Mesodermal cell (in vitro differentiated cells): Measurements from ENCODE around the gene C1orf87. TPM values are rescaled to one million over a fixed set of nuclear protein-coding genes. Genes with fewer than 3 reads are reported as not detected.
A peak's percentile ranks its signal among the peaks of the same experiment; 100 is the strongest.

Experiments
- H3K27ac ChIP-seq: 2 replicates; pipeline ENCODE4 v1.7.0; 2013; ENCODE audit warnings: mild to moderate bottlenecking, low read depth, low read length, moderate library complexity; ENCODE audit not compliant: severe bottlenecking
- H3K36me3 ChIP-seq: 2 replicates; pipeline ENCODE4 v1.7.1; 2013; ENCODE audit warnings: mild to moderate bottlenecking, low read length, moderate library complexity; ENCODE audit not compliant: control insufficient read depth, insufficient read depth
- H3K4me1 ChIP-seq: one replicate; pipeline ENCODE4 v1.7.1; 2013; ENCODE audit warnings: mild to moderate bottlenecking, low read length; ENCODE audit not compliant: insufficient read depth, control insufficient read depth, poor library complexity, severe bottlenecking
- H3K4me3 ChIP-seq: 2 replicates; pipeline ENCODE4 v1.7.0; 2013; ENCODE audit warnings: low read length, control low read depth, mild to moderate bottlenecking; ENCODE audit not compliant: insufficient read depth, poor library complexity, severe bottlenecking; ENCODE audit errors: extremely low read depth
- H3K9me3 ChIP-seq: 2 replicates; pipeline ENCODE4 v1.7.1; 2013; ENCODE audit warnings: mild to moderate bottlenecking, low read length, moderate library complexity; ENCODE audit not compliant: control insufficient read depth
- WGBS, 2 experiments: methylation state at CpG; one replicate each; pipeline ENCODE4 v1.1.5; 2013; ENCODE audit warnings: missing lambda C conversion rate in 2 of 2; ENCODE audit not compliant: insufficient coverage in 2 of 2; 5-methylcytosine and 5-hydroxymethylcytosine counted together
- polyA plus RNA-seq, 2 experiments: library from polyadenylated mRNA; stranded (reverse); fragments of 50-300 nt; gene quantifications; one replicate each; pipeline ENCODE4 v1.2.3, GENCODE V29; 2013

C1orf87 gene, protein sequence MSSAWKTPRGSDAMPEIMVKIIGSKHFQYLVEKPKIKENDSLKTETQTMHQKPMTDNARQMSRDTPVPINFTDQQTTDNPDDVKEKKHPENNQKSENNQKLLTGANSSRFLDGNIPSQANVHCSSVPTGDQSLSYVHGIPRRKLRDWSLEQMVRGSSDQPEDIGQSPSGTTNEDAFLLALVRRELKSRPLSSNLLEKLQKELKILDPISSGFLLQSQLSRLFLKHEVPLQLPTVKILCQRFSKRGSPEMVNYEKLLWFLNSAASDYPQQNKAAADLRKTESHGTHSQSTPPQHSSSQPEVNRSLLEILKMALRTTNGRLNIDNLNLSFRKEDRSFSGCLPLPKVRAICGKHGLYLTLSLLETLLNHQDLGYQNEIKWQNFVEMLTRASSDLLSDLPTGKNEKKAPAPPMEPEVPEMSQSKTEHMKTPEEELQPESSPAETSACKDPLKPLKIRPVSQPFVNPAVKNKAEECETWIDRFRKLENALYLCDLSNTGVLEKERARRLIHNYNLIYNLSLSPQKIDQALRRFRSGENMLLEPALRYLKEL
- not detected for polyA plus RNA-seq (2013, experiment 1 of 2)
- polyA plus RNA-seq (2013, experiment 2 of 2), result not detected

GRCh38 chr1:60073605-60074278 is at the start of gene C1orf87:
Gene C1orf87, minus strand, starts transcription at chr1:60073770. Its CDS starts 1,127 bp downstream, at chr1:60072643.
- Histone ChIP-seq H3K27ac (no peak within 1 kb of the TSS), H3K4me3 (peak within 1 kb of the TSS; percentile 16), H3K36me3 (no peaks in the 10 kb centered on the region), H3K9me3 (no peaks in the 10 kb centered on the region), H3K4me1 (peaks cover 5% of the 10 kb centered on the region)
- 17 to 24% methylated on average over 34 to 35 of the region's 36 CpGs for WGBS, 2 experiments

GRCh38 chr1:60118085-60118484 is 44.5 kb upstream of the C1orf87 start:
- Histone ChIP-seq H3K4me3 (no peak overlapping the region), H3K27ac (no peak overlapping the region), H3K36me3 (no peaks in the 10 kb centered on the region), H3K4me1 (no peaks in the 10 kb centered on the region), H3K9me3 (no peaks in the 10 kb centered on the region)
- 89% methylated on average over 2 to 3 of the region's 4 CpGs for WGBS, 2 experiments

- Histone ChIP-seq H3K4me3 (no peak overlapping the region), H3K27ac (no peak overlapping the region), H3K9me3 (no peaks in the 10 kb centered on the region), H3K36me3 (no peaks in the 10 kb centered on the region), H3K4me1 (no peaks in the 10 kb centered on the region)
- WGBS, 2 experiments, result 46 to 56% methylated on average over 6 to 7 of the region's 7 CpGs
These were observed 41.3 kb upstream of the C1orf87 start for GRCh38 chr1:60114745-60115318.

- no CpG with 5 or more reads among the region's 1 CpG for WGBS, 2 experiments
- Histone ChIP-seq H3K4me3 (no peak overlapping the region), H3K36me3 (no peaks in the 10 kb centered on the region), H3K27ac (no peak overlapping the region), H3K9me3 (no peaks in the 10 kb centered on the region), H3K4me1 (no peaks in the 10 kb centered on the region)
These were observed 40.0 kb upstream of the C1orf87 start for GRCh38 chr1:60113596-60113995.

GRCh38 chr1:60113028-60113427 is 39.5 kb upstream of the C1orf87 start:
- H3K36me3 ChIP-seq, result no peaks in the 10 kb centered on the region
- no peak overlapping the region for H3K27ac ChIP-seq
- 94 to 100% methylated on average over 1 to 2 of the region's 2 CpGs for WGBS, 2 experiments
- no peaks in the 10 kb centered on the region for H3K9me3 ChIP-seq
- no peak overlapping the region for H3K4me3 ChIP-seq
- H3K4me1 ChIP-seq, result no peaks in the 10 kb centered on the region

DNA sequence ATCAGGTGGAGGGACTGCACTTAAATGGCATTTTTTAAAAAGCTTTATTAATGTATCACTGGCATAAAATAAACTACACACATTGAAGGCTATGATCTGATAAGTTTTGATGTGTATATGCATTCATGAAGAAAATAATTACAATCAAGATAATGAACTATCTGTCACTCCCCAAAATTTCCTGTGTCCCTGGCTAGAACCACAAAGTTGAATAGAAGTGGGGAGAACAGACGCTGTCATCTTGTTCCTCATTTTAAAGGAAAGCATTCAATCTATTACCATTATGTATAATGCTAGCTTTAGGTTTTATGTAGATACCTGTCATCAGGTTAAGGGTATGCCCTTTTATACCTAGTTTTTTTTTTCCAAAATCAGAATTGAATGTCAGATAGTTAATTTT is 38.1 kb upstream of the C1orf87 start:
- no CpG with 5 or more reads among the region's 1 CpG for WGBS, 2 experiments
- no peaks in the 10 kb centered on the region for H3K4me1 ChIP-seq
- no peak overlapping the region for H3K27ac ChIP-seq
- H3K36me3 ChIP-seq, result no peaks in the 10 kb centered on the region
- H3K9me3 ChIP-seq, result no peaks in the 10 kb centered on the region
- no peak overlapping the region for H3K4me3 ChIP-seq

DNA sequence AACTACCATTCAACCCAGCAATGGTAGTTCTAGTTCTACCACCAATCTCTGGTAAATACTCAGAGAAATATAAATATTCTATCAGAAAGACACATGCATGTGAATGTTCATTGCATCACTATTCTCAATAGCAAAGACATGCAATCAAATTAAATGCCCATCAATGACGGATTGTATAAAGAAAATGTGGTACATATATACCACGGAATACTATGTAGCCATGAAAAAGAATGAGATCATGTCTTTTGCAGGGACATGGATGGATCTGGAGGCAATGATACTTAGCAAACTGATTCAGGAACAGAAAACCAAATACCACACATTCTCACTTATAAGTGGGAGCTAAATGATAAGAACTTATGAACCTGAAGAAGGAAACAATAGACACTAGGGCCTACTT is 37.5 kb upstream of the C1orf87 start:
- H3K4me1 ChIP-seq, result no peaks in the 10 kb centered on the region
- no peaks in the 10 kb centered on the region for H3K9me3 ChIP-seq
- no peak overlapping the region for H3K27ac ChIP-seq
- no peaks in the 10 kb centered on the region for H3K36me3 ChIP-seq
- H3K4me3 ChIP-seq, result no peak overlapping the region
- WGBS, 2 experiments, result no CpG with 5 or more reads among the region's 2 CpGs

DNA sequence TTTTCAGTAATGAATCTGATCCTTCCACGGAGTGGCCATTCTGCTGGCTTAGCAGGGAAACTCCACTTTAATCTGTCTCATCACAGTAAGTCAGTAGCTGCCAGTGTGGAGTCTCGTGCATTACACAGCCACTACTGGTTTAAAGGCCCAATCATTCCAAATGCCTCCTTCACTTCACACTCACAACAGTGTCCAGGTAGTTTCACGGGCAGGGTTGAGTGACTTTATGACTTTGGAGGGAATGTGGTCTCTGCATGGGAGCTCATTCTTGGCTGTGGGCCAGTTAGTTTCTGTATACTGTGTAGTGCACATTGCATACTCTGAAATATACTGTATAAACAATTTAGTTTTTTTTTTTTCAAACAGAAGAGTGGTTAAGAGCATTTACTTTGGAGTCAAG is 34.6 kb upstream of the C1orf87 start:
- no peak overlapping the region for H3K4me3 ChIP-seq
- H3K4me1 ChIP-seq, result no peaks in the 10 kb centered on the region
- WGBS, 2 experiments, result 90 to 100% methylated on average over 1 to 2 of the region's 3 CpGs
- H3K36me3 ChIP-seq, result no peaks in the 10 kb centered on the region
- H3K9me3 ChIP-seq, result no peaks in the 10 kb centered on the region
- no peak overlapping the region for H3K27ac ChIP-seq

DNA sequence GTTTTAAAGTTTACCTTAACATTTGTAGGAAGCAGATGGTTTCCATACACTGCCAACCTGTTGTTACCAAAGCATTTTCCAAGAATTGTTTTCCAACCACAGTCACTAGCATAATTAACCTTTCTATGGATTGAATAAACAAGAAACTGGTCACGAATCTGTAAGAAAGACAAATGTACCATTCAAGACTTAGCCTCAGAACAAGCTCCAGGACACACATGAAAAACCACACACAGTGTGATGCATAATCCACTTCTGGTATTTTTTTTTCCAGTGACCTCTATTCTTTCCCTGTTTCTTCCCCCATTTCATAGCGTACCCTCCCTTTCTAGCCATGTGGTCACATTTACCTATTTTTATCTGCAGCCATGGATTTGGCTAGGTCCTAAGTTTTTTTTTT is 29.6 kb upstream of the C1orf87 start:
- no peaks in the 10 kb centered on the region for H3K9me3 ChIP-seq
- no peak overlapping the region for H3K27ac ChIP-seq
- H3K36me3 ChIP-seq, result no peaks in the 10 kb centered on the region
- H3K4me1 ChIP-seq, result no peaks in the 10 kb centered on the region
- 80 to 83% methylated on average over 1 of the region's 2 CpGs for WGBS, 2 experiments
- no peak overlapping the region for H3K4me3 ChIP-seq

DNA sequence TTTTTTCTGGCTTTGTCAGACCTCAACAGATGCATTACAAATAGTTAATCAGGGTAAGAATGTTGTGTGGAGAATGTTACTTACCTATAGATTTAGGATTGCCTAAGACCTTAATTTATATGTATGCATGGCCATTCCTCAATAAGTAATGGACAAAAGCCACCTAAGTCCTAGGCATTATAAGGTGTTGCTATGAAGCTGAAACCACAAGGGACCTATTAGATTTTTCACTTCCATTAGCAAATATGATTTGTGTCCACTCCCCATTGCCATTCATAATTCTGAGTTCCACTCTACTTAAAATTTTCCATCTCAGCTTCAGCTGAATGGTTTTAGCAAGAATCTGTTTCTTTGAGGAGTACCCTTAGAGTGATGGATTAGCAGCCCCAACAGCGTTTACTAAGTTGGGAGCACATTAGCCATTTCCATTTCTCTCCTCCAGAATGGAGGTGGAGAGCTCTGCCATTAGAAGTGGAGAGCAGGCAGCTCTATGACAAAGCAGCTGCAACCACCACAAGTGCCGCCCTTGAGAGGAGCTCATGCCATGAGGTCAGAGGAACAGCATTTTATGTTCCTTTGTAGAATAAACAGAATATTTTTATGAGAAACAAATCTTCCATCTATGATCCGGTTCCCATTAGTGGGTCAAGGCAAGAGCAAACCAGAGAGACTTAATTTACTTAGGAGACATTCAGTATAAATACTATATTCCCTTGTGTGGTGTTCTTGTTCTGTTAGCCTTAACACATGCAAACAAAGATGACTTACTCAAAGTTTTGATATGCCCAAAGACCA is 28.9 kb upstream of the C1orf87 start:
- no peak overlapping the region for H3K27ac ChIP-seq
- H3K4me3 ChIP-seq, result no peak overlapping the region
- H3K4me1 ChIP-seq, result no peaks in the 10 kb centered on the region
- no peaks in the 10 kb centered on the region for H3K36me3 ChIP-seq
- H3K9me3 ChIP-seq, result no peaks in the 10 kb centered on the region
- 100% methylated on average over 1 of the region's 3 CpGs; no CpG with 5 or more reads in 1 of the 2 experiments for WGBS, 2 experiments
